A549 (cell line): Measurements from ENCODE around the gene ENO2. TPM values are rescaled to one million over a fixed set of nuclear protein-coding genes. Genes with fewer than 3 reads are reported as not detected.

ENCODE experiments used
- ATAC-seq, 2 experiments: fragments of 200-7000 bp in 1 of 2; fragments of >200 bp in 1 of 2; cut with Nextera tagmentation in 1 of 2; cut with Tn5 transposase in 1 of 2; 3 replicates each; pipeline versions ENCODE4 v1.8.0 to v1.9.1; 2018 to 2020; ENCODE audit warnings: mild to moderate bottlenecking in 1 of 2, moderate library complexity in 1 of 2
- CTCF ChIA-PET: fragments of 300-600 bp; sonication (Branson Sonifier 250); formaldehyde crosslinking; extraction: SDS; loops from one replicate; lab custom pipeline; 2021; ENCODE audit warnings: antibody characterized with exemption, inconsistent platforms; lab: Yijun Ruan, JAX
- POLR2A ChIA-PET: fragments of 350-600 bp; formaldehyde crosslinking; extraction: SDS; loops from one replicate; lab custom pipeline; 2021; ENCODE audit warnings: antibody characterized with exemption, inconsistent platforms; lab: Yijun Ruan, JAX
- DNase-seq, 2 experiments: peaks; one replicate each; pipeline versions ENCODE4 v3.0.0 to v3.0.0-alpha.2; 2011 to 2016; ENCODE audit warnings: low read depth in 1 of 2, low spot score in 1 of 2
- FAIRE-seq: peaks from 2 replicates; lab custom pipeline; 2011; peaks lifted over from hg19 to GRCh38; lab: Jason Lieb, UNC
- H3K27ac ChIP-seq, 2 experiments: fragments of >200 bp; sonication (Bioruptor Twin); formaldehyde crosslinking; 3 replicates each; pipeline ENCODE4 v1.5.1; 2016 to 2017
- H3K4me1 ChIP-seq: fragments of >200 bp; sonication (Bioruptor Twin); formaldehyde crosslinking; 3 replicates; pipeline ENCODE4 v1.6.1; 2016
- H3K4me2 ChIP-seq: fragments of >200 bp; sonication (Bioruptor Twin); formaldehyde crosslinking; 3 replicates; pipeline ENCODE4 v1.6.1; 2016
- H3K4me3 ChIP-seq: fragments of >200 bp; sonication (Bioruptor Twin); formaldehyde crosslinking; 3 replicates; pipeline ENCODE4 v1.5.1; 2016
- H3K9me3 ChIP-seq: fragments of >200 bp; sonication (Bioruptor Twin); formaldehyde crosslinking; 3 replicates; pipeline ENCODE4 v1.6.1; 2016
- ATOH8 ChIP-seq: fragments of 250-450 bp; sonication (Bioruptor Pico); IDR thresholded peaks from 2 replicates; pipeline ENCODE4 v1.5.0; 2020; ENCODE audit warnings: low read depth, mild to moderate bottlenecking, moderate library complexity
- BCL3 ChIP-seq: fragments of >200 bp; sonication (Bioruptor Twin); formaldehyde crosslinking; IDR thresholded peaks from 3 replicates; pipeline ENCODE4 v1.6.1; 2016
- BHLHE40 ChIP-seq: IDR thresholded peaks from 2 replicates; pipeline ENCODE4 v1.6.1; 2012; ENCODE audit warnings: low read depth, low read length, inconsistent platforms
- CEBPB ChIP-seq, 2 experiments: fragments of >200 bp in 1 of 2; sonication (Bioruptor Twin) in 1 of 2; formaldehyde crosslinking in 1 of 2; IDR thresholded peaks; 2 replicates each; pipeline ENCODE4 v1.6.1; 2012 to 2016
- CHD2 ChIP-seq: fragments of 150-350 bp; IDR thresholded peaks from 2 replicates; pipeline ENCODE4 v1.6.1; 2014; ENCODE audit warnings: low read length; ENCODE audit not compliant: partially characterized antibody
- CTCF ChIP-seq: fragments of >200 bp; sonication (Bioruptor Twin); formaldehyde crosslinking; IDR thresholded peaks from 3 replicates; pipeline ENCODE4 v1.5.1; 2016
- FOXS1 ChIP-seq: fragments of 250-450 bp; sonication (Bioruptor Pico); IDR thresholded peaks from 2 replicates; pipeline ENCODE4 v1.5.0; 2020; ENCODE audit warnings: mild to moderate bottlenecking, moderate library complexity
- HDAC2 ChIP-seq: fragments of 200-600 bp; sonication (generic); IDR thresholded peaks from 2 replicates; pipeline ENCODE4 v1.6.1; 2016
- HMGXB4 ChIP-seq: fragments of 250-450 bp; sonication (Bioruptor Pico); IDR thresholded peaks from 2 replicates; pipeline ENCODE4 v1.5.0; 2021; ENCODE audit warnings: mild to moderate bottlenecking, moderate library complexity, borderline replicate concordance
- HOXB13 ChIP-seq: fragments of 250-450 bp; sonication (Bioruptor Pico); IDR thresholded peaks from 2 replicates; pipeline ENCODE4 v1.5.0; 2020; ENCODE audit warnings: low read depth, mild to moderate bottlenecking, moderate library complexity
- MAFK ChIP-seq: fragments of 450-650 bp; IDR thresholded peaks from 2 replicates; pipeline ENCODE4 v1.6.1; 2014; ENCODE audit not compliant: partially characterized antibody
- MAX ChIP-seq: IDR thresholded peaks from 2 replicates; pipeline ENCODE4 v1.6.1; 2012
- POLR2A ChIP-seq: IDR thresholded peaks from 2 replicates; pipeline ENCODE4 v1.6.1; 2012; ENCODE audit warnings: mild to moderate bottlenecking, low read length
- POLR2AphosphoS2 ChIP-seq: conservative IDR thresholded peaks from 2 replicates; pipeline ENCODE4 v1.6.1; 2012; ENCODE audit warnings: low read length, improper control_type of control experiment, inconsistent platforms
- RARB ChIP-seq: fragments of 250-450 bp; sonication (Bioruptor Pico); IDR thresholded peaks from 2 replicates; pipeline ENCODE4 v1.8.0; 2021; ENCODE audit warnings: mild to moderate bottlenecking, moderate library complexity
- SMC3 ChIP-seq: fragments of >200 bp; sonication (Bioruptor Twin); formaldehyde crosslinking; IDR thresholded peaks from 3 replicates; pipeline ENCODE4 v1.6.1; 2018; ENCODE audit warnings: inconsistent platforms
- TFCP2L1 ChIP-seq: fragments of 250-450 bp; sonication (Bioruptor Pico); IDR thresholded peaks from 2 replicates; pipeline ENCODE4 v1.5.0; 2021; ENCODE audit warnings: mild to moderate bottlenecking
- TP53 ChIP-seq: fragments of 250-450 bp; sonication (Bioruptor Pico); IDR thresholded peaks from 2 replicates; pipeline ENCODE4 v1.5.0; 2021; ENCODE audit warnings: mild to moderate bottlenecking, moderate library complexity
- ZNF302 ChIP-seq: fragments of 250-450 bp; sonication (Bioruptor Pico); IDR thresholded peaks from 2 replicates; pipeline ENCODE4 v1.9.0; 2021; ENCODE audit warnings: inconsistent platforms, mild to moderate bottlenecking, moderate library complexity
- WGBS: methylation state at CpG from one replicate; pipeline ENCODE4 v1.1.6; 2017; ENCODE audit errors: missing lambda C conversion rate; 5-methylcytosine and 5-hydroxymethylcytosine counted together
- polyA plus RNA-seq, 4 experiments: library from polyadenylated mRNA; depleted of rRNA in 3 of 4; stranded (reverse); fragments of >200 nt; fragmentation: RNase III in 1 of 4; extraction: RNeasy Plus Mini Kit Qiagen cat#74134 plus additional on column Dnase treatment in 1 of 4; gene quantifications; 2 replicates in 3 of 4; 3 replicates in 1 of 4; pipeline ENCODE4 v1.2.3, GENCODE V29; 2011 to 2017
- TF ChIP-seq, protein P1 (sequence below): IDR thresholded peaks from 2 replicates; pipeline ENCODE4 v1.6.1; 2012

ENO2 gene
- polyA plus RNA-seq, 2 of the 4 experiments (the other 2 are of a cell fraction), result 26.2 to 38.6 TPM

DNA sequence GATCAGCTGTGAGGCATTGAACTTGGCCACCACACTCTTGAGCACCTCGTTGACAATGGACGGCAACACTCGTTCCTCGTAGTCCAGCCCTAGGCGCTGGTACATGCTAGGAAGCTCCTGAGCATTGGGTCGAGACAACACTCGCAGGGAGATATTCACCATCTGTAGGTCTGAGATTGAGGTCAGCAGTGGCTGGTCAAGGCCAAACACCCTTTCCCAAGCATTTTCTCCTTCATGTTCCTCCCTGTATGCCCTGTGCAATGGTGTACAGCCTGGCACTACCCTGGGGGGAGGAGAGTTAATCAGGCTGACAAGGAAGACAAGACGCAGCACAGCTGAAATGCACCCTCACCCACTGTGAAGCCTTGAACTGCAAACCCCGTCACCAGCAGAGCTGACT is 54.0 kb downstream of the ENO2 start:
- ChIA-PET CTCF (interaction anchor here (0.7 to 3.6 kb wide), 16 partner anchors 11 to 144 kb away, joined by 3 to 44 read pairs (median 5); partner anchors contain the start of genes C12orf57, C1RL, RNU7-1 and SPSB2), POLR2A (interaction anchor here (1.5 kb wide), 1 partner anchor 24 kb away, joined by 4 read pairs; the partner anchor contains the start of genes C12orf57 and RNU7-1)
- Histone ChIP-seq H3K4me2 (peak overlapping the region; percentile 73), H3K4me3 (no peak overlapping the region; the same call in 2 of the 3 replicates), H3K9me3 (no peaks in the 10 kb centered on the region), H3K27ac (0 out of 6 replicates have a peak overlapping the region, but pooled peaks of 1 of the 2 experiments have one; percentile 7), H3K4me1 (peaks cover 38% of the 10 kb centered on the region)
- TF ChIP-seq FOXS1, result no peak
- no peak for TF ChIP-seq ZNF302 (CRISPR knock-in tag)
- no peak for TF ChIP-seq MAFK
- TF ChIP-seq BCL3, result no peak
- no peak for TF ChIP-seq HDAC2
- TF ChIP-seq CEBPB (IDR thresholded peaks at IDR 0.05), result no peak
- no peak for TF ChIP-seq POLR2AphosphoS2
- TF ChIP-seq, protein P1, sequence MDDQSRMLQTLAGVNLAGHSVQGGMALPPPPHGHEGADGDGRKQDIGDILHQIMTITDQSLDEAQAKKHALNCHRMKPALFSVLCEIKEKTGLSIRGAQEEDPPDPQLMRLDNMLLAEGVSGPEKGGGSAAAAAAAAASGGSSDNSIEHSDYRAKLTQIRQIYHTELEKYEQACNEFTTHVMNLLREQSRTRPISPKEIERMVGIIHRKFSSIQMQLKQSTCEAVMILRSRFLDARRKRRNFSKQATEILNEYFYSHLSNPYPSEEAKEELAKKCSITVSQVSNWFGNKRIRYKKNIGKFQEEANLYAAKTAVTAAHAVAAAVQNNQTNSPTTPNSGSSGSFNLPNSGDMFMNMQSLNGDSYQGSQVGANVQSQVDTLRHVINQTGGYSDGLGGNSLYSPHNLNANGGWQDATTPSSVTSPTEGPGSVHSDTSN, result no peak
- TF ChIP-seq CHD2, result no peak
- TF ChIP-seq MAX, result no peak
- TF ChIP-seq ATOH8 (CRISPR knock-in tag), result no peak
- no peak for TF ChIP-seq HMGXB4
- TF ChIP-seq TFCP2L1 (CRISPR knock-in tag), result no peak
- no peak for TF ChIP-seq CTCF
- TF ChIP-seq RARB, result no peak
- no peak for TF ChIP-seq SMC3
- TF ChIP-seq HOXB13 (CRISPR knock-in tag), result no peak
- no peak for TF ChIP-seq BHLHE40
- 89% methylated on average over 9 of the region's 9 CpGs for WGBS
- DNase-seq (no peak), FAIRE-seq (no peak), ATAC-seq (no peak)

- peak in 1 of 2 experiments; percentile 36 for DNase-seq
- peak overlapping the region; percentile 80 for H3K4me3 ChIP-seq
- 0% methylated on average over 24 of the region's 31 CpGs for WGBS
- CTCF ChIA-PET, result interaction anchor here (1.3 to 3.6 kb wide), 3 partner anchors 24 to 139 kb away, joined by 3 to 44 read pairs (median 10); partner anchors contain the start of genes C12orf57, C1RL and RNU7-1
- ATAC-seq, result peak; percentile 61 to 63
- peaks cover 33% of the 10 kb centered on the region for H3K4me1 ChIP-seq
- no peak for FAIRE-seq
- 0 out of 2 replicates have a peak, but pooled peaks have one; percentile 33 for TF ChIP-seq POLR2A
- TF ChIP-seq TP53, result no peak
- TF ChIP-seq HMGXB4, result 0 out of 2 replicates have a peak, but pooled peaks have one; percentile 40
- peak overlapping the region; percentile 89 to 97 for H3K27ac ChIP-seq
- no peaks in the 10 kb centered on the region for H3K9me3 ChIP-seq
- peak overlapping the region; percentile 73 for H3K4me2 ChIP-seq
- POLR2A ChIA-PET, result interaction anchor here (1.0 to 1.6 kb wide), 2 partner anchors 9 to 26 kb away, joined by 5 to 7 read pairs; partner anchors contain the start of genes C12orf57 and RNU7-1
Measured at GRCh38 chr12:6970096-6970527, 55.7 kb downstream of the ENO2 start.
